ENCODE measurements around the gene TRIM24.

DNA sequence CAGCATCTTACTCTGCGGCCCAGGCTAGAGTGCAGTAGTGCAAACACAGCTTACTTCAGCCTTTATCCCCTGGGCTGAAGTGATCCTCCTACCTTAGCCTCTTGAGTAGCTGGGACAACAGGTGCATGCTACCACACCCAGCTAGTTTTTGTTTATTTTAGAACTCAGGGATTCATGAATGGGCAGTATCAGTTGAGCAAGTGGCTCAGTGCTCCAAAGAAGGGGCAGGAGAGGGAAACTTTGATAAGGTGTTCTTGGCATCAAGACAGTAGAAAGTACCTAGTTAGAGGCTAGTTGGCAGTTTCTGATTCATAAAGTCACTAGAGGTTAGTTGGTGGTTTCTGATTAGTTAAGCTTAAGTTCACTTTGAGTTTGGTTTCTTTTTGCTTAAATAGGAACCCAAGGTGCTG is 18.4 kb downstream of the TRIM24 start:
- TF ChIP-seq, protein P1, sequence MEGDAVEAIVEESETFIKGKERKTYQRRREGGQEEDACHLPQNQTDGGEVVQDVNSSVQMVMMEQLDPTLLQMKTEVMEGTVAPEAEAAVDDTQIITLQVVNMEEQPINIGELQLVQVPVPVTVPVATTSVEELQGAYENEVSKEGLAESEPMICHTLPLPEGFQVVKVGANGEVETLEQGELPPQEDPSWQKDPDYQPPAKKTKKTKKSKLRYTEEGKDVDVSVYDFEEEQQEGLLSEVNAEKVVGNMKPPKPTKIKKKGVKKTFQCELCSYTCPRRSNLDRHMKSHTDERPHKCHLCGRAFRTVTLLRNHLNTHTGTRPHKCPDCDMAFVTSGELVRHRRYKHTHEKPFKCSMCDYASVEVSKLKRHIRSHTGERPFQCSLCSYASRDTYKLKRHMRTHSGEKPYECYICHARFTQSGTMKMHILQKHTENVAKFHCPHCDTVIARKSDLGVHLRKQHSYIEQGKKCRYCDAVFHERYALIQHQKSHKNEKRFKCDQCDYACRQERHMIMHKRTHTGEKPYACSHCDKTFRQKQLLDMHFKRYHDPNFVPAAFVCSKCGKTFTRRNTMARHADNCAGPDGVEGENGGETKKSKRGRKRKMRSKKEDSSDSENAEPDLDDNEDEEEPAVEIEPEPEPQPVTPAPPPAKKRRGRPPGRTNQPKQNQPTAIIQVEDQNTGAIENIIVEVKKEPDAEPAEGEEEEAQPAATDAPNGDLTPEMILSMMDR (optimal IDR thresholded peaks at IDR 0.05 in 1 of 3, IDR thresholded peaks at IDR 0.05 in 1 of 3, conservative IDR thresholded peaks at IDR 0.05 in 1 of 3; ENCODE audit: extremely low read depth in 1 of 3, insufficient read depth in 2 of 3, low read length in 3 of 3) = no peak
- TF ChIP-seq EZH2 (IDR thresholded peaks at IDR 0.05; ENCODE audit: low read length) = no peak
